Right lobe of liver (tissue), 4 donors: ENCODE results near the gene CADM2.

ENCODE experiments used
- POLR2A ChIP-seq: fragments of 450-650 bp; IDR thresholded peaks from one replicate; pipeline ENCODE4 v1.6.1; 2017; ENCODE audit warnings: antibody characterized with exemption, mild to moderate bottlenecking
- TF ChIP-seq, protein P1 (sequence below), 4 donors: fragments of 200-600 bp in 3 of 4; fragments of 450-650 bp in 1 of 4; IDR thresholded peaks; one replicate each; pipeline versions ENCODE4 v1.5.1 to v1.8.0; 2016 to 2022; ENCODE audit warnings: antibody characterized with exemption in 4 of 4, mild to moderate bottlenecking in 2 of 4
- donor health status: DM: no; HTN: no; CAD: no.
- donor health status: DM: no; HTN: no; CAD: no.
- donor health status: DM: no; HTN: yes; CAD: no.

DNA sequence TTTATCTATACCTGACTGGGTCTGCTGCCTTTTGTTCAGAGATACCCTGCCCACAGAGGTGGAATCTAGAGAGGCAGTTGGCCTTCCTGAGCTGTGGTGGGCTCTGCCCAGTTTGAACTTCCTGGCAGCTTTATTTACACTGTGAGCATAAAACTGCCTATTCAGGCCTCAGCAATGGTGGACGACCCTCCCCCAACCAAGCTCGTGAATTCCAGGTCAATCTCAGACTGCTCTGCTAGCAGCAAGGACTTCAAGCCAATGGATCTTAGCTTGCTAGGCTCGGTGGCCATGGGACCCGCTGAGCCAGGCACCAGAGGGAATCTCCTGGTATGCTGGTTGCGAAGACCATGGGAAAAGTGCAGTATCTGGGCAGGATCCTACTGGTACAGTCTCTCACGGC lies 270.2 kb downstream of the CADM2 start:
- TF ChIP-seq, protein P1, sequence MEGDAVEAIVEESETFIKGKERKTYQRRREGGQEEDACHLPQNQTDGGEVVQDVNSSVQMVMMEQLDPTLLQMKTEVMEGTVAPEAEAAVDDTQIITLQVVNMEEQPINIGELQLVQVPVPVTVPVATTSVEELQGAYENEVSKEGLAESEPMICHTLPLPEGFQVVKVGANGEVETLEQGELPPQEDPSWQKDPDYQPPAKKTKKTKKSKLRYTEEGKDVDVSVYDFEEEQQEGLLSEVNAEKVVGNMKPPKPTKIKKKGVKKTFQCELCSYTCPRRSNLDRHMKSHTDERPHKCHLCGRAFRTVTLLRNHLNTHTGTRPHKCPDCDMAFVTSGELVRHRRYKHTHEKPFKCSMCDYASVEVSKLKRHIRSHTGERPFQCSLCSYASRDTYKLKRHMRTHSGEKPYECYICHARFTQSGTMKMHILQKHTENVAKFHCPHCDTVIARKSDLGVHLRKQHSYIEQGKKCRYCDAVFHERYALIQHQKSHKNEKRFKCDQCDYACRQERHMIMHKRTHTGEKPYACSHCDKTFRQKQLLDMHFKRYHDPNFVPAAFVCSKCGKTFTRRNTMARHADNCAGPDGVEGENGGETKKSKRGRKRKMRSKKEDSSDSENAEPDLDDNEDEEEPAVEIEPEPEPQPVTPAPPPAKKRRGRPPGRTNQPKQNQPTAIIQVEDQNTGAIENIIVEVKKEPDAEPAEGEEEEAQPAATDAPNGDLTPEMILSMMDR (IDR thresholded peaks at IDR 0.05) = no peak
- TF ChIP-seq POLR2A = no peak
